ENCODE data around the gene CSTPP1.
A peak's percentile ranks its signal among the peaks of the same experiment; 100 is the strongest.
"Not testable (repeated sequence)": the region's sequence is repeated elsewhere in the genome, so short reads cannot be mapped to it uniquely, and the experiment has no call there.

Gene CSTPP1

DNA sequence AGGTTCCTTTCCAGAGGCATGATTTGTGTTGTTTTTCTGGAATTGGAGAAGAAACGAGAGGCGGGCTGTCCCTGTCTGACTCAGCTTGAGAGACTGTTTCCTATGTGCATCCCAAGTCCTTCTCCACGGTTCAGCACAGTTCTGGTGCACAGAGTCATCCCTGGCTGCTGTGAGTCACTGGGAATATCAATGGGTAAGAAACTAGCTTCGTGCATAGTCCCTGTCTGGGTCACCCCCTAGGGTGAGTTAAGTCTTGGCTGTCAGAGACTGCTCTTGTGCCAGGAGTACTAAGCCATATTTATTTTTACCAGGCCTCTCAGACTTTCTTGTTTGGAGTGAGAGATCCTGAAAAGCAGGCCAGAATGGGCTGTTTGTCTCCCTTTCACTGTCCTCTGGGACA lies 15.8 kb upstream of the CSTPP1 start:
- DNase-seq (no peak), ATAC-seq (no peak)
- no peak overlapping the region for H3K27ac Mint-ChIP-seq
- peaks cover 42% of the 10 kb centered on the region for H3K27me3 Mint-ChIP-seq
- no peak overlapping the region for H3K4me3 Mint-ChIP-seq
- no peaks in the 10 kb centered on the region for H3K9me3 Mint-ChIP-seq
- H3K4me1 Mint-ChIP-seq, result peaks cover 38% of the 10 kb centered on the region

DNA sequence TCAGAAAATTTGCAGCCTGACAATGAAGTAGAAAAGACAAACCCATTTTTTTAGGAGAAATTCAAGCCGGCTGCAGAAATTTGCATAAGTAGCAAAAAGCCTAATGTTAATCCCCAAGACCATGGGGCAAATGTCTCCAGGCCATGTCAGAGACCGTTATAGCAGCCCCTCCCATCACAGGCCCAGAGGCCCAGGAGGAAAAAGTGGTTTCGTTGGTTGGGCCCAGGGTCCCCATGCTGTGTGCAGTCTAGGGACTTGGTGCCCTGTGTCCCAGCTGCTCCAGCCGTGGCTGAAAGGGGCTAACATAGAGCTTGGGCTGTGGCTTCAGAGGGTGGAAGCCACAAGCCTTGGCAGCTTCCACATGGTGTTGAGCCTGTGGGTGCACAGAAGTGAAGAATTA lies 8.6 kb upstream of the CSTPP1 start:
- not testable (repeated sequence) for ATAC-seq, H3K27ac Mint-ChIP-seq, H3K4me3 Mint-ChIP-seq, DNase-seq, H3K27me3 Mint-ChIP-seq, H3K9me3 Mint-ChIP-seq
- peaks cover 12% of the 10 kb centered on the region for H3K4me1 Mint-ChIP-seq

DNA sequence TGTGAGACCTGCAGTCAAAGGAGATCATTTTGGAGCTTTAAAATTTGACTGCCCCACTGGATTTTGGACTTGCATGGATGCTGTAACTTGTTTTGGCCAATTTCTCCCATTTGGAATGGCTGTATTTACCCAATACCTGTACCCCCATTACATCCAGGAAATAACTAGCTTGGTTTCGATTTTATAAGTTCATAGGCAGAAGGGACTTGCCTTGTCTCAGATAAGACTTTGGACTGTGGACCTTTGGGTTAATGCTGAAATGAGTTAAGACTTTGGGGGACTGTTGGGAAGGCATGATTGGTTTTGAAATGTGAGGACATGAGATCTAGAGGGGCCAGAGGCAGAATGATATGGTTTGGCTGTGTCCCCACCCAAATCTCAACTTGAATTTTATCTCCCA lies 7.9 kb upstream of the CSTPP1 start:
- not testable (repeated sequence) for DNase-seq, H3K27me3 Mint-ChIP-seq, H3K27ac Mint-ChIP-seq, H3K4me3 Mint-ChIP-seq, H3K9me3 Mint-ChIP-seq, ATAC-seq
- H3K4me1 Mint-ChIP-seq, result peaks cover 12% of the 10 kb centered on the region

DNA sequence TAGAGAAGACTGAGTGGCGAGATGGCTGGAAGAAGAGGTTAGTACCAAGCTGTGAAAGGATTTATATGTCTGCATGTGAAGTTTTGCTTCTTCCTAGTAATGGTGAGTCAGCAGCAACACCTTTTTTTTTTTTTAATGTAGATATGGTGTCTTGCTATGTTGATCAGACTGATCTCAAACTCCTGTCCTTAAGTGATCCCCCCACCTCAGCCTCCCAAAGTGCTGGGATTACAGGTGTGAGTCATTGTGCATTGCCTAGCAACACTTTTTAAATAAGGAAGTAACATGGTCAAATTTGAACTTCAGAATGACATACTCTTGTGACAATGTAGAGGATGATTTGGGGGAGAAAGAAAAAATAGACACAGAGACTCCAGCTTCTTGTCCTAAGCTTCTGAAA lies 6.5 kb upstream of the CSTPP1 start:
- DNase-seq (no peak), ATAC-seq (no peak)
- peaks cover 0 to 6% of the 10 kb centered on the region in 2 donors for H3K9me3 Mint-ChIP-seq
- H3K27ac Mint-ChIP-seq, result no peak overlapping the region
- H3K4me1 Mint-ChIP-seq, result peaks cover 12% of the 10 kb centered on the region
- peaks cover 9% of the 10 kb centered on the region for H3K27me3 Mint-ChIP-seq
- H3K4me3 Mint-ChIP-seq, result no peak overlapping the region

DNA sequence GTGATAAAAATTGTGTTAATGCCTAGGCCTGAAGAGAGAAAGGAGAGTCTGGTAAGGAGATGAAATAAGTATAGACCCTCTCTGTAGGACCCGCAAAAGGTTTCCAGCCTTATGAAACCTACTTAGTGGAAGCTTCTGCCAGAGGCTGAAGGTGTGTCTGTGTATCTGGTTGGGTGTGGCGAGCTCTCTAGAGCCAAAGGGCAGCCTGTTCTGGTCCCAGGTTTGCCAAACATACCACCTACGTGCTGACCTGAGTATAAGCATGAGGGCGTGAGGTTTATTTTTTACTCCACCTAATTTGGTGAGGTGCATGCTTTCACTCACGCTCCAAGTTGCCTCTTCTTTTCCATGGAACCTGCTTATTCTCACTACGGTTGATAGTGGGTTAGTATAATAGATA lies 5.6 kb downstream of the CSTPP1 start:
- Mint-ChIP-seq H3K4me3 (no peak overlapping the region), H3K4me1 (no peaks in the 10 kb centered on the region), H3K27me3 (no peaks in the 10 kb centered on the region), H3K9me3 (no peaks in the 10 kb centered on the region), H3K27ac (no peak overlapping the region)
- ATAC-seq (no peak), DNase-seq (no peak)

DNA sequence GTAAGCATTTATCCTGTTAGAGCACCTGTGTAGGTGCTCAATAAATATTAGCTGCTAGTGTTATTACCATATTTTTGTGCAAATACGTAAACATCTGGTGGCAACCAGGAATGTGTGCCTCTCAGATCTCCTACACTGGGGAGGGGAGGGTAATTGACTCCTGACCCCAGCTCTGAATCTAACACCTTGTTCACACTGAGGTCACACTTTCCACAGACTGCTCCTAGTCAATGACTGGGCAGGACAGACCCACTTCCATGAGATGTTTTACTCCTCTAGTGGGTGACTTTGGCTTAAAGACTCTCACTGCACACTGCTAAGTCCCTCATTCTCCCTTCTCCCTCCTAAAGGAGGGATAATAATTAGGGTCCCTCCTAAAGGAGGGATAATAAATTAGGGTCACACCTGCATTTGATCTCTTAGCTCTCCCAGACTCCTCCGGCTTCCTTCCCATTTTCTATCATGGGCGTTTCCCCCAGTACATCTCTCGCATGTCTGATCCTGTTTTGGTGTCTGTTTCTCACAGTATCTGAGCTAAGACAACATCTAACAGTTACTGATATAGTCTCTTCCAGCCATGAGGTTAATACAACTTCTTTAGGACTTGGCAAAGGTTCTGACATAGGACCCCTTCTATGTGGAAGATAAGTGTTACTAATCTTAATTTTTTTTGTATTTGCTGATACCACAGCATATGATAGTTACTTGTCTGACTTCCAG lies 8.0 kb downstream of the CSTPP1 start:
- Mint-ChIP-seq H3K27ac (no peak overlapping the region), H3K9me3 (no peaks in the 10 kb centered on the region), H3K4me3 (no peak overlapping the region), H3K4me1 (no peaks in the 10 kb centered on the region), H3K27me3 (no peaks in the 10 kb centered on the region)
- DNase-seq (no peak), ATAC-seq (no peak)

DNA sequence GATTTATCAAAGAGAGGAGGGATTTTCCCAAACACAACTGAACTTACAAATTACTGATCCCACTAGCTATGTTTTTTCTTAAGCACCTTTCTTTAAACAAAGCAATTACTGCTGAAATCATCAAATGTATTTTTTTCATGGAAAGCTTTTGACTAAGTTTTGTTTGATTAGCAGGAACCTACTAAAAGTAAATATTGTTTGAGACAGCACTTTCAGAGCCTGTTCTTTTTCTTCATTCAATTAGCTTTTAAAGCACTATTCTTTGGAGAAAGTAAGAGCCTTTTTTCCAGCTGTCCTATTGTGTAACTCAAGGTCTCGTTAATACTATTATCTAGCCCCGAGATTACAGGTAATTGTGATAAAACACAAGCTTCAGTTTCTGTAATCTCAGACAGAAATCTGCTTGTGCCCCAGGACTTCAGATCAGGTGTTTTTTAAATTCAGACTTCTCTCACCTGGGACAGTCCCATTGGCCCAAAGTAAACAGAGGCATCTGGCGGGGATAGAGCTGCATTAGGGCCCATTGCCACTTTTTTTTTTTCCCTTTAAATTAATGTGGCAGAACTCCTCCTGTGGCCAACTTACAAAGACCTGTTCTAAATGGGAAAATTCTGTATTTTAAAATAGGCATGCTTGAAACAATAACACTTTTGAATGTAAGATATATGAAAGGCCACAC lies 11.0 kb downstream of the CSTPP1 start:
- Mint-ChIP-seq H3K27ac (no peak overlapping the region), H3K27me3 (no peaks in the 10 kb centered on the region), H3K9me3 (no peaks in the 10 kb centered on the region), H3K4me3 (no peak overlapping the region), H3K4me1 (peaks cover 9% of the 10 kb centered on the region)
- ATAC-seq (no peak), DNase-seq (no peak)

DNA sequence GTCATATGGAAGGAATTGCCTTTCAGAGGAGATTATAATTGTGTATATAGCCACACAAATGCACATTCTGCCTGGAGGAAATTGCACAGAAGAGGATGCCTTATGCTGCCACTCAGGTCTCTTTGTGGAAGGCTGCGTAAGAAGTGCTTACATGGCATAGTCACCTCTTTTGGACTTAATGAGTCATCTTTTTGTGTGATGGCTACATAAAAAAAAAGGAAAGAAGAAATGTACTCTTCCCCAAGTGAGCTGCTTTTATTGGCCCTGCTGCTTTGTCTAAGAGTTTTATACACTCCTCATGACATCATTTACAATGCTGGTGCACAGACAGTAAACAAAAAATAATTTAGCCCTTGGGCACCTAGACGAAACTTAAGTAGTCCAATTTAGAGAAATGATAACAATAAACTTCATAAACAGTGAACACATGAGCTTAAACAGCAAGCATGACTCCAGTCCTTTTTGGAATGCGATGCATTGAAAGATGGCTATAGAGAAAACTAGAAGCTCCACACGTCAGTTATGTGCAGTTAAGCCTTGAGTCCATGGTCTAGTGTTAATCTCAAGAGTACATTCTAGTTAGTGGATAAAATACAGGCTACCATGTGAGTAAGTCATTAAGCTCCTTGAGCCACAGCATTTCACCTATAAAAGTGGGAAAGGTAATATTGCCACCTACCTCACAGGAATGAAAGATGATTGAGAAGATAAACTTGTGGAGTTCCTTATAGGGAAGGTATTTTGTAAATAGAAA lies 12.0 kb downstream of the CSTPP1 start:
- ATAC-seq (no peak), DNase-seq (no peak)
- Mint-ChIP-seq H3K4me1 (peaks cover 14% of the 10 kb centered on the region), H3K27ac (no peak overlapping the region), H3K27me3 (no peaks in the 10 kb centered on the region), H3K4me3 (no peak overlapping the region), H3K9me3 (no peaks in the 10 kb centered on the region)

DNA sequence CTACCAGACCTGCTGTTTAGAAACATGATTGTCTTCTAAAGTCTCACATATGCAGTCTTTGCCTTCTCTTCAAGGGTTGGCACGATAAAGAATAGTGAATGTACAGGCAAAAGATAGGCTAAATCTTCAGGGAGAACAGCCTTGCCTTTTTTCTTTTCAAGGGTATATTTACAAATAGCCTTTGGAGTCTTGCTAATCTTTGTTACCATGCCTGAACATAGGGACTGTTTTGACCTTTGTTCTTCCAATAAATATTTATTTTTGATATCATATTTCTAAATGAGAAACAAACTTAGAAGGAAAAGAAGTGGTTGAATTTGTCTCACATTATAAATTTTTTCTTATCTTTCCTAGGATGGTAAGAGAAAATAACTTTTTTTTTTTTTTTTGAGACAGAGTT lies 12.7 kb downstream of the CSTPP1 start:
- no peak for ATAC-seq
- Mint-ChIP-seq H3K27ac (no peak overlapping the region), H3K4me3 (no peak overlapping the region), H3K9me3 (no peaks in the 10 kb centered on the region), H3K27me3 (no peaks in the 10 kb centered on the region), H3K4me1 (peaks cover 14% of the 10 kb centered on the region)
- no peak for DNase-seq

DNA sequence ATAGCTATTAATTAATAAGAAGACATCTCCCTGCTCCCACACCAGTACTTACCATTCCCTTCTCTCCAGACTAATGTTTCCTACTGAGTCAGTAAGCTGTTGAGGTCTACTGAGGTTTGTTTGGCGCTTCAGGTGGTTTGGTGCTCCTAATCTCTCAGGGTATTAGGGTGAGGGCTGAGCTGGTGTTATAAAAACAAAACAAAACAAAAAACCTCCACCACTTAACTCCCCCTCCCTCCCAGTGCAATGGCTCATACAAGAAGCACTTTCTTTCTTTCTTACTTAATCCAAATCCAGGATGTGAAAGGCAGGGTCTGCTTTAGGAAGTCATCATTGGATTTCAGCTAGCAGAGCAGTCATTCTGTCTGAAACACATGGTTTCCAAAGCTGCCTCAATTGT lies 15.3 kb downstream of the CSTPP1 start:
- DNase-seq, result no peak
- peaks cover 14% of the 10 kb centered on the region for H3K4me1 Mint-ChIP-seq
- ATAC-seq, result no peak
- H3K27ac Mint-ChIP-seq, result no peak overlapping the region
- H3K4me3 Mint-ChIP-seq, result no peak overlapping the region
- H3K27me3 Mint-ChIP-seq, result no peaks in the 10 kb centered on the region
- no peaks in the 10 kb centered on the region for H3K9me3 Mint-ChIP-seq

DNA sequence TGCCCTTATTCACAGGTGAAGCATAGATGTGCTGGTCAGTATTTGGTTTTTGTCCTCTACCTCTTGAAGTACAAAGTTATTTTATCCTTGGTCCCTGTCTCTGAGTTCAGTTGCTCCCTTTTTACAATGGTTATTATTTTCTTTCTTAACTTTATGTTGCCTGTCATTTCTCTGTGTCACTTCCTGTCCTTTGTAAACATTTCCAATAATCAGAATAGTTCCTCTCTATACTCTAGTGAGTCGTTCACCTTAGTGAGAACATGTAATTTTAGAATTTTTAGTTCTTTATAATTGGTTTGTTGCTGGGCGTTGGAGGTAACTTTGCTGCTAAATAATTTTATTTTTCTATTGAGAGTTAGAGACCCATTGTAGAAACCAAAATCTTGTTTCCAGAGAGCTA lies 16.0 kb downstream of the CSTPP1 start:
- no peak for DNase-seq
- H3K27ac Mint-ChIP-seq, result peak overlapping the region; percentile 2 to 13
- H3K9me3 Mint-ChIP-seq, result no peaks in the 10 kb centered on the region
- H3K4me3 Mint-ChIP-seq, result no peak overlapping the region
- no peak for ATAC-seq
- no peaks in the 10 kb centered on the region for H3K27me3 Mint-ChIP-seq
- H3K4me1 Mint-ChIP-seq, result peaks cover 14% of the 10 kb centered on the region

DNA sequence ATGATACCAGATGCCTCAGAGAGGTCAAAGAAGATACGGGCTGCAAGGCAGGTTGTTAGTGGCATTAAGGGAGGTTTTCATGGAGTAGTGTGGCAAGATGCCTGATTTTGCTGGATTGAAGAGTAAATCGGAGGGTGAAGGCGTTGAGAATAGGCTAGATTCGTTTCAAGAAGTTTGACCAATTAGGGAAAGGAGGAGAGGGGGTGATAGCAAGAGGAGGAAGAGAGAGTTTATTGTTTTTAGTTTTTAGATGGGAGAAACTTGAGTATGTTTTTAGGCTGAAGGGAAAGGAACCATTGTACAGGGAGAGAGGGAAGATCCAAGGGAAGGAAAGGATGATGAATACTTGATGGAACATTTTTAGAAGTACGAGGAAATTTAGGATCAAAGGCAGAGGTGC lies 16.5 kb downstream of the CSTPP1 start:
- DNase-seq (no peak), ATAC-seq (no peak)
- H3K9me3 Mint-ChIP-seq, result no peaks in the 10 kb centered on the region
- H3K4me3 Mint-ChIP-seq, result no peak overlapping the region
- H3K27me3 Mint-ChIP-seq, result no peaks in the 10 kb centered on the region
- H3K4me1 Mint-ChIP-seq, result peaks cover 14% of the 10 kb centered on the region
- H3K27ac Mint-ChIP-seq, result peak overlapping the region in 1 of 2 donors; percentile 13

DNA sequence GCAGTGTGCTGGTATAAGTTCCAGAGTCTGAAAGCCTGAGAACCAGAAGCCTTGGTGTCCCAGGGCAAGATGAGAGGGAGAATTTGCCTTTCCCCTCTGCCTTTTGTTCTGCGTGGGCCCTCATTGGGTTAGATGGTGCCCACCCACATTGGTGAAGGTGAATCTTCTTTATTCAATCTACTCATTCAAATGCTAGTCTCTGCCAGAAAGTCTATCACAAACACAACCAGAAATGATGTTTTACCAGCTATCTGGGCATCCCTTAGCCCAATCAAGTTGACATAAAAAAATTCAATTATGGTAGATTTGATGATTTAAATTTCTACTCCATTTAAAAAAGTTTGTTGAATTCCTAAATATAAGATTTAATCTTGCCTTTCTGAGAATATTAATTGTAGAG lies 22.2 kb downstream of the CSTPP1 start:
- H3K27ac Mint-ChIP-seq, result no peak overlapping the region
- ATAC-seq (no peak), DNase-seq (no peak)
- peaks cover 6% of the 10 kb centered on the region for H3K4me1 Mint-ChIP-seq
- no peaks in the 10 kb centered on the region for H3K27me3 Mint-ChIP-seq
- H3K9me3 Mint-ChIP-seq, result peaks cover 0 to 8% of the 10 kb centered on the region in 2 donors
- H3K4me3 Mint-ChIP-seq, result no peak overlapping the region

DNA sequence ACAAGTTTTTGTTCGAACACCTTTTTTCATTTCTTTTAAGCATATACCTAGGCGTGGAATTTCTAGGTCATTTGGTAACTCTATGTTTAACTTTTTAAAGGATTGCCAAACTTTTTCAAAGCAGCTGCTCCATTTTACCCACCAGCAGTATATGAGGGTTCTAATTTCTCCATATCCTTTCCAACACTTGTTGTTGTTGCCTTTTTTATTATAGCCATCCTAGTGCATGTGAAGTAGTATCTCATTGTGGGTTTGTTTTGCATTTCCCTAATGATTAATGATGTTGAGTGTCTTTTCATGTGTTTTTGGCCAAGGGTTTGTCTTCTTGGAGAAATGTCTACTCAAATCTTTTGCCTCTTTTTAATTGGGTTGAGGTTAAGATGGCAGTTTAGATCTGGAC lies 24.5 kb downstream of the CSTPP1 start:
- Mint-ChIP-seq H3K9me3 (peaks cover 0 to 8% of the 10 kb centered on the region in 2 donors), H3K4me3 (no peak overlapping the region), H3K4me1 (peaks cover 6% of the 10 kb centered on the region), H3K27ac (no peak overlapping the region), H3K27me3 (no peaks in the 10 kb centered on the region)
- ATAC-seq (no peak), DNase-seq (no peak)

DNA sequence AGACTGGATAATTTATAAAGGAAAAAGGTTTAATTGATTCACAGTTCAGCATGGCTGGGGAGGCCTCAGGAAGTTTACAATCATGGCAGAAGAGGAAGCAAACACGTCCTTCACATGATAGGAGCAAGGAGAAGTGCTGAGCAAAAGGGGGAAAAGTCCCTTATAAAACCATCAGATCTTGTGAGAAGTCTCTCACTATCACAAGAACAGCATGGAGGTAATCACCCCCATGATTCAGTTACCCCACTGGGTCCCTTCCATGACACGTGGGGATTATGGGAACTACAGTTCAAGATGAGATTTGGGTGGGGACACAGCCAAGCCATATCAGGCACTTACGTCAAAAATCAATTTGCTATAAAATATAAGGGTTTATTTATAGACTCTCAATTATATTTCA lies 25.3 kb downstream of the CSTPP1 start:
- H3K4me1 Mint-ChIP-seq, H3K4me3 Mint-ChIP-seq, ATAC-seq, H3K9me3 Mint-ChIP-seq, DNase-seq, H3K27me3 Mint-ChIP-seq, H3K27ac Mint-ChIP-seq: not testable (repeated sequence)

DNA sequence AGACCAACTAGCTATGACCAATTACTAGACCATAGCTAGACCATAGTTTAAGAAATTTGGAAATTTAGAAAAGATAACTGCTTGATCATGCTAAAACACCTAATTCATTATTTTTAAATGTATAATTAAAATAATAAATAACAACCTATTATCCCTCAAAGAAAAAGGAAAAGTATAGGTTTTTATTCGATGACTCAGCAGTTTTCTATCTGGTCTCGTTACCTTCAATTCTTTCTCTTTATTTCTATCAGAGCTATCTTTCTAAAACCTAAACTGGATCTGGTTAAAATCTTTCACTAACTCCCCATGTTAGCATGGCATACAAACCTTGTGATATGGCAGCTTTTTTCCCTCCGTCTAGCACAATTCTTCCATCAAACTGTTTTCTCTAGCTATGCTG lies 27.3 kb downstream of the CSTPP1 start:
- ATAC-seq, result no peak
- Mint-ChIP-seq H3K4me3 (no peak overlapping the region), H3K27me3 (no peaks in the 10 kb centered on the region), H3K27ac (no peak overlapping the region), H3K4me1 (peaks cover 6% of the 10 kb centered on the region), H3K9me3 (peaks cover 0 to 8% of the 10 kb centered on the region in 2 donors)
- DNase-seq, result no peak

Data from stimulated activated naive CD8-positive, alpha-beta T cell treated with anti-CD3 and anti-CD28 coated beads, Interleukin-15, amount 100 ng/mL, for 72 hours (primary cell).